ENCODE results near the gene ARFGAP1.
"Not testable (repeated sequence)": the region's sequence is repeated elsewhere in the genome, so short reads cannot be mapped to it uniquely, and the experiment has no call there.

The ARFGAP1 gene

DNA sequence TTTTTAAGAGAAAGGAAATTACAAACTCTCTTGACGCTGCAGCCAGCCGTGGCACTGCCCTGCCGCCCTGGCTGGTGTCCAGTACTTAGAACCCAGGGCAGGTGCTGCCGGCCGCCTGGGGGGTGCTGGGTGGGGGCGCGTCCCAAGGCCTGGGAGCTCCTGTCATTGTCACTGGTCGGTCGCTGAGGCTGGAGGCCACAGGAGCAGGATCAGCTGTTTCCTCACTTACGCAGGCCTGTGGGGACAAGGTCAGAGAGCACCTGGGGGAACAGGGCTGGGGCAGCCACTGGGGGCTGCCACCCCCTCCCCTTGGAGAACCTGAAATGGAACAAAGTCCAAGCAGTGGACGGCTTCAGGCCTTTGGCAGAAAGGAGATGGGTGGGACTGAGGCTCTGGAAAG, 31.3 kb upstream of the ARFGAP1 start:
- no peak for DNase-seq

DNA sequence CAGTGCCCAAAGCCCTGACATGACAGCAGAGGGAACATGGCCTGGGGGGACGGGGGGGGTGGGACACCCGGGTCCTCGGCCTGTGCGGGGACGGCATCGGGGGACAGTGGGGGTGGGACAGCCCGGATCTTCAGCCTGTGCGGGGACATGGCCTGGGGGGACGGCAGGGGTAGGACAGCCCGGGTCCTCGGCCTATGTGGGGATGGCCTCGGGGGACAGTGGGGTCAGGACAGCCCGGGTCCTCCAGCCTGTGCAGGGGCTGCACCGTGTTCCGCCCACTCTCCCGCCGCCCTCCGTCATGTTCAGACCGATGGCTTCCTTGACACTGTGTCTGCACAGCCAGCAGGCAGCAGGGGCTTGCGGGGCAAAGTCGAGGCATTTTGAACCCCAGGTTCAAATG, 29.9 kb upstream of the ARFGAP1 start:
- DNase-seq, result no peak

GRCh38 chr20:63243604-63244247, 28.9 kb upstream of the ARFGAP1 start:
- no peak for DNase-seq

GRCh38 chr20:63244468-63244867, 28.1 kb upstream of the ARFGAP1 start:
- DNase-seq, result no peak

DNA sequence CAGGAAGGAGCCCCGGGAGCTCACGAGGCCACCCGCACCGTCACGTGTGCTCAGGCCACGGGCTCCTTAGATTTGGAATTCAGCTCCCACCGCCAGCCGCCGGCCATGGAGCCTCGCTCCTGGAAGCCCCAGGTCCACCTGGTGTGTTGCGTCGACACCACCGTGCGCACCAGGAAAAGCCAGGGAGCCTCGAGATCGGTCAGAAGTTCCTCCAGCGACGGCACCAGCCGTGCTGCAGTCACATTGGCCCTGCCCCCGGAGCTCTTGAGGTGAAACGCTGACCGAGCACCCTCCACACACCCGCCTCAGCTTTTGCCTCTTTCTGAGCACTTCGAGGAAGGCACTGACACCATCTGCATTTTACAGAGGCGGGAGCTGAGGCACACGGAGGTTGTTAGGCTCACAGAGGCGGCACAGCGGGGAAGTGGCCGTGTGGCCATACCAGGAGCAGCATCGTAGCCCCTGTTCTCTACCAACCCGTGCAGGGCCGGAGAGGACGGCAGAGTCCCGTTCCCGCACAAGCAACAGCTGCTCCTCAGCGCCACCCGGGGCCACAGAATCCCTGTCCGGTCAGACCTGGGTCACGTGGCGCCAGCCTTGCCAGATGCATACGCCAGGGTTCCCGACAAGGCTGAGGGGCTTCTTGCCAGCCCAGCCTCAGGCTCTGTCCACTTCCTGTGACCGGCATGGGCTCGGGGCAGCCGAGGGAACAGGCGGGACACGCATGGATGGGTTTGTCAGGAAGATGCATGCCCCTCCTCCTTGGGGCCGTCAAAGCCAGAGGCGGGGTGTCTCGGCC, 25.9 kb upstream of the ARFGAP1 start:
- DNase-seq, result no peak

- DNase-seq, result no peak
These were observed 24.9 kb upstream of the ARFGAP1 start for GRCh38 chr20:63247671-63248228.

DNA sequence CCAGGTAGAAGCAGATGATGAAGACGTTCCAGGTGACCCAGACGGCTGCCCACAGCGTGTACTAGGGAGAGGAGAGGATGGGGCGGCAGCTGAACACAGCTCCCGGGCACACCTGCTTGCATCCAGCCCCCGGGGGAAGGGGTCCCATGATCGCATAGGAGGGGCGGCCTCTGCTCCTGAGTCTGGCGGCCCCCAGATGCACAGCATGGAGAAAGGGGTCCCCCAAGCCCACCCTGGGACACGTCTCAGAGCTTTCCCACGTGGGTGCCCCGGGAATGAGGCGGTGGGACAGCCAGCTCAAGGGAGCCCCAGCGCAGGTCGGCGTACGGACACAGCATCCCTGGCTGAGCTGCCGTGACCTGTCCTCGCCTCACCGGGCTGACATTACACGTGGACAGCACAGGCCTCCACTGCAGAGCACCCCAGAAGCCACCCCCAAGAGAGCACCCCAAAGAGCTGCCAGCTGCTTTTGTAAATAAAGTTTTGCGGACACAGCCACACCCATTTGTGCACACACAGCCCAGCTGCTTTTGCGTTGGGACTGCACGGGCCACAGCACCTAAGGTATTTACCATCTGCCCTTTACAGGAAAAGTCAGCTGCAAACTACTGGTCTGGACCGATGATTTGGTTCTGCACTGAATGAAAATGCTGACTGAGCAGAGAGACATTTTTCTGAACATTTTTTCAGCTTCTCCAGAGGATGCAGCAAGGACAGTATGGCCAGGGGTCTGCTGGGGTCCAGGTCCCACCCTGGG, 23.6 kb upstream of the ARFGAP1 start:
- DNase-seq, result no peak

DNA sequence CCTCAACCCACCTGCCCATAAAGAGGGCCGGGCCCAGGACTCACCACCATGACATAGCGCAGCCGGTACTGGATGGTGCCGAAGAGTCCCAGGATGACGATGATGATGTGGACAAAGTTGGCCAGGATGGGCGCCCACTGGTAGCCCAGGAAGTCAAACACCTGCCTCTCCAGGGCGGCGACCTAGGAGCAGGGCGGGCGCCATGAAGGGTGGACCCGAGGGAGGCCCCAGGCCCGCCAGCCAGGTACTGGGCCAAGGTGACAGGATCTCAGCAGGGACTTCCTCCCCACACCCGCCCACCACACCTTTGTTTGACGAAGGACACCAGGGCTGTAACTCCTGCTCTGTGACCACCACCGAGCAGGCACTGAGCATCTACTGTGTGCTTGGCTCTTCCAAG, 22.7 kb upstream of the ARFGAP1 start:
- DNase-seq, result no peak

DNA sequence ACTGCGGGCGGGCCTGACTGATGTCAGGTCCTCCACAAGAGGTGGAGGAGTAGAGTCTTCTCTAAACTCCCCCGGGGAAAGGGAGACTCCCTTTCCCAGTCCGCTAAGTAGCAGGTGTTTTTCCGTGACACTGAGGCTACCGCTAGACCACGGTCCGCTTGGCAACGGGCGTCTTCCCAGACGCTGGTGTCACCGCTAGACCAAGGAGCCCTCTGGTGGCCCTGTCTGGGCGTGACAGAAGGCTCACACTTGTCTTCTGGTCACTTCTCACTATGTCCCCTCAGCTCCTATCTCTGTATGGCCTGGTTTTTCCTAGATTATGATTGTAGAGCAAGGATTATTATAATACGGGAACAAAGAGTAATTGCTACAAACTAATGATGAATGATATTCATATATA, 21.3 kb upstream of the ARFGAP1 start:
- not testable (repeated sequence) for DNase-seq

DNA sequence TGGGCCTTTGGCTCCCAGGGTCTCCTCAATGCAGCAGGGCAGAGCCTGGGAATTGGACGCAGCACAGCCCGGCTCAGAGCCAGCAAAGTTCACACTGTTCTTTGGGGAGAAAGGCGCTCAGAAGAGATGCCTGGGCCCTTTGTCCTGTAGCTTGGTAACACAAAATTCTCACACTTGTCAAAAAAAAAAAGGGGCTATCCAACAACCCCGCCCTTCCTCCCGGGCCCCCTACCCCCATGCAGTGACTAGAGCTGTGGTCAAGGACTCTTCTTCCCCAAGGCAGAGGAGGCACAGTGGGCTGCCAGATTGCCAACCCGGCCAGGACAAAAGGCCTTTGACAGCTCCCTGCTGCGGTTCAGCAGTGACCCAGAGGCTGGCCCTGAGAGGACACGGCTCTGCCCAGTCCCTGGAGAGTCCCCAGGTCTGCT, 20.3 kb upstream of the ARFGAP1 start:
- DNase-seq, result no peak

DNA sequence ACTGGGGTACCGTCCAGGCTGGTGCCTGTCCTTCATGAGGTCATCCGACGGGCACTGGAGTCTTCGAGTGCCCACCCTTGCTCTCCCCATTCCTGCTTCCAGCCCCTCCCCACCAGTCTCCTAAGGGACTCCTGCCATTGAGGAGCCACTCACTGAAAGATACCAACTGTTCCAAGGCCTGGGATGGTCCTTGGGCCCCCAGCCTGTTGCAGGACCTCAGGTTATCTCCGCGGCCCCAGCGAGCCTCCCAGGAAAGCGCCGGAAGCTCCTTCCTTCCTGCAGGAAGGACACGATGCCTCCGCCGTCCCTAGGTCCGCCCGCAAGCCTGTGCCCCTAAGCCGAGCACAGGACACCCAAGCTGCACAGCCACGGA, 19.6 kb upstream of the ARFGAP1 start:
- DNase-seq, result no peak

DNA sequence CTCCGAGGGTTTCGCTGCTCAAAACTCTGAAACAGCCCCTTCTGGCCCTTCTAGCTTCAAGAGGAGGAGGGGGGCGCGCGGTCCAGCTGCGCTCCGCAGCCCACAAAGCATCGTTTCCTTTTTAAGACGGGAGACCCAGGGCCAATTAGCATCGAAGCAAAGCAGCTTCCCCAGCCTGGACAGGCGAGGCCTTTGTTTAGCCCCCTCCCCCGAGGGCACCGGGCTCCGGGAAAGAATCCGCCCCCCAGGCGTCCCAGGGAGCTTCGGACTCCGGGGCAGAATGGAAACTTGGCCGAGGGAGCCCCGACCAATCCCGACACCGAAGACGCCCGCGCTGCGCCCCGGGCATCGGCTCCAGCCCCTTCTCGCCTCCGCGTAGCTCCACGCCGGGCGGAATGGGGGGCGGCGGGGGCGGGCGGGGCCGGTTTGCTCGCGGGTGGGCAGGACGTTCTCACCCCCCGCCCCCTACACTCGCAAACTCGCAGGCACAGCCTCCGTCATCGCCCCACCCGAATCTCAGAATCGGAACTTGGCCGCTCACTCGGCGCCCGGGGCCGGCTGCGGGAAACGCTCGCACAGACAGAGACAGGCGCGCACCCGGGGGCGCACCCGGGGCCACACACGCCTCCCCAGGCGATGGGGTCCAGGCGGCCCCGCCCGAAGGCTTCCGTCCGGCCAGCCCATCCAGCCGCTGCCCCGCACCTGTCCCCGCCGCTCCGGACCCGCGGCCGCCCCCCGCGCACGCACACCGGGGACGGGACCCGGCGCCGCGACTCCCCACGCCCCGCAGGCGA, 19.0 kb upstream of the ARFGAP1 start:
- DNase-seq, result no peak

- DNase-seq, result no peak
These were observed 18.4 kb upstream of the ARFGAP1 start, which contains the start of gene NKAIN4 for GRCh38 chr20:63254232-63254605. Gene NKAIN4 (minus strand): TSS chr20:63254463. CDS start chr20:63254450, 13 bp downstream.

DNA sequence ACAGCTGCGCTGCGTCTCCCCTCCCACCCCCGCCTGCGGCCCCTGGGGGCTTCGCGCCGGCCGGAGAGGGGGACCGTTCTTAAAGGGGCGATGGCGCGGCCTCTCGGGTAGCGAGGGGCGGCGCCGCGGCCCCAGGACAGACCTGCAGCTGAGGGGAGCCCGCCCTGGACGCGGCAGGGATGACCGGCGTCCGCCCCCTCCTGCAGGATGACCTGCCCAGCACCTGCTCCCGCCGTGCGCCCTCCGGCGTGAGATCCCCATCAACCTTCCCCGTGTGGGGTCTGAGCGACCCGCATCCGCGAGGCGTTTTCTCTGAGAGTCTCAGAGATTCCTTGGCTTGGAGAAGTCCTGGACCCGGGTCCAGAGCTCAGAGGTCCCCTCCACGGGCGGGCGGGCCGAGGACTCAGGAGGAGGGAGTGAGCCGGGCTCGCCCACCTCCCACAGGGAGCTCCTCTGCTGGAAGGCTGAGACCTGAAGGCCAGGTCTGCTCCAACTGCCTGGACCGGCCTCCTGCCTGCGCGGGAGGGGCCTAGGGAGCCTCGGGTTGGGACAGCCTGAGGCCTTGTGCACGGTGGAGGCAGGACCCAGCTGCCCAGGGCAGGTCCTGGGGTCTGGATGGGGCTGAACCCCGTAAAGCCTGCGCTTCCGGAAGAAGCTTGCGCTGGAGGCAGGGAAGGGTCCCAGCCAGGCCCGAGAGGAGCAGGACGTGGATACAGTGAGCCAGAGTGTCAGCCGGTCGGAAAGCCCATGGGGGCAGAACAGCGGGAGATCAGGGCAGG, 17.8 kb upstream of the ARFGAP1 start:
- no peak for DNase-seq

DNA sequence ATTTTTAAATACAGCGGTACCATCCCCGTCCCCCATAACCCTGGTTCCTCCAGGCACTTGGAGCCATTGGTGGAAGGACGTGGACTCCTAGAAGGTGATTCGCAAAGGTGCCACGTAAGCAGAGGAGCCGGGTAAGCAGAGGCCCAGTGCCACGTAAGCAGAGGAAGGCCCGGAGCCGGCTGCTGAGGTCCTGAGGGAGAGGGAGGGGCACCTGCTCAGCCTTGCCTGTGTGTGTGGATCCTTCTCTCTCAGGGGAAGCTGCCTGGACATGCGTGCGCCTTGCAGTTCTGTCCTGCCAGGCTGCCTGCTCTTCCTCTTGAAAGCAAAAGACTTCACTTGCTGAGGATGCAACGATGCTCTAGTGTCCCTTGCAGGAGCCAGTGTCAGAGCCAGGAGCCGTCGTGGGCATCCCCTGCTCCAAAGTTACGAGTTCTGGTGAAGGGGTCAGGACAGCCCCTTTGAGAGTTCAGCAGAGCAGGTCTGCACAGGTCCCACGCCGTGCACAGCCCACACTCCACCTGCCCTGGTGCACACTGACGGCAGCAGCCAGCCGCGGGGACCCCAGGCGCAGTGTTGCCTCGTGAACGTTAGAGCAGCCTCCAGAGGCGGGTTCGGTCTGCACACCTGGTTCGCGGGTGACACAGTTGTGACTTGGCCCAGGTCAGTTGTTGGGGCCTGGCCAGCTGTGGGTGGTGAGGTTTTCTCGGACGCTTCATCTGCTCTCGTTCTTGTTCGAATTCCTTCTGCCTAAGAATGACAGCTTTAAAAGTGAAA, 16.5 kb upstream of the ARFGAP1 start:
- DNase-seq, result no peak

GRCh38 chr20:63256954-63257353, 15.7 kb upstream of the ARFGAP1 start:
- no peak for DNase-seq

- DNase-seq, result no peak
These were observed 15.0 kb upstream of the ARFGAP1 start for GRCh38 chr20:63257629-63258028.

DNA sequence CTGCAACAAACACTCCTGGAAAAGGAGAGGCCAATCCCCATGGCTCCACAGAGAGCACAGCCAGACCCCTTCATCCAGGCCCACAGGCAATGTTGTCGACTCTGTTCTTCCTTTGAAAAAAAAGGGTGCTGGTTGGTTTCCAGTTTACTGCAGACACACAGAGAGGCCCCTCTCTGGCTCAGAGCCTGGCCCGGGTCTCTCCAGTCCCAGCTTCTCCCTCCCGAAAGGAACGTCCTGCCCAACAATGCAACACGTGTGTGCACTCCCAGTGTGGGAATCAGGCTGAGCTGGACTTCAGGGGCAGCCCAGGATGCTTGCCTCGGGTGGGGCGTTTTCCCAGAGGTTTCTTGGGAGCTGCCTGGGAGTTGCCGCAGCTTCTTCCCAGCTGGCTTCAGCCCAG, 13.8 kb upstream of the ARFGAP1 start:
- DNase-seq, result no peak

DNA sequence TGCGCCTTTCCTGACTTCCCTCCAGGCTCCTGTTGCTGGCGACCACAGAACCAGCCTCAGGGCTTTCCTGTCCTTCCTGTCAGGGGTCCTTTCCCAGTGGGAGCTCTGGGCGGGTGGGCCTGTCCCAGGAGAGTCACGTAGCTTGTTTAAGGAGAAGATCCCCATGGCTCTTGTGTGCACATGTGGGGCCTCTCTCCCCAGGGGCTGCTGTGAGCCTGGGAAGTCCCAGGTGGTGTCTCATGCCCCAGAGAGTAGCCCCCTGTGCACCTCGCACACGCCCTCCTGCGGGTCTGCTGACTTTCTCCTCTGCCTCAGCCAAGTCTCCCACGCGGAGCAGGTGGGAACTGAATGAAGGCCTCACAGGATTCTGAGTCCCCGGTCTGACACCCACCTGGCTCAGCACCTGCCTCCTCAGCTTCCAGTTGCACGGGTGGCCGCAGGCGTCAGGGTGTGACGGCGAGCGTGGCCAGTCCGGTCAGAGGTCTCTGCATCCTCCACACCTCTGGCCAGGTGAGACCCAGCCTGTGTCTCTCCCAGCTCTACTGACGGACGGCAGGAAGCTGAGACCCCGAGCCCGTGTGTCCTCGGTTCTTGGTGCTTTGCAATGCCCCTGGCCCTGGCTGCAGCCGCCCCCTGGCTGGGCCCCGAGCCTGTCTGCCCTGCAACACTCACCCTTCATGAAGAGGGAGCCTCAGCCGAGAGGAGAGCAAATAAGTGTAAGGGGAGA, 12.7 kb upstream of the ARFGAP1 start:
- DNase-seq, result no peak

DNA sequence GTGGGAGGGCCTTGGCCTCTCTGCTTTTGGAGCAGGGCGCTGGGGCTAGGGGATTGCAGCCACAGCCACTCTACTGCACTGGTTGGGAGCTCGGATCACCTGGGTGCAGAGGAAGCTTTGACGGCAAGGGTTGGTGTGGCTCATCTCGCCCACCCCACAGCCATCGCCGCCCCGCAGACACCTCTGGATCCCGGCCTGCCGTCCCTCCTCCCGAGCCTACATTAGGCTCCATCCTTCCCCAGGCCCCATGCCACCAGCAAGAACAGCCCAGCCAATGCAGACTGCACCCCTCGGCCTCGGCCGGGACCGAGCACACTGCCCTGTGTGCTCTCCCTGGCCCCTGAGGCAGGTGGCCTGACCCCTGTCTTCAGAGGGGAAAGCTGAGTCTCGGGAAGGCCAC, 12.1 kb upstream of the ARFGAP1 start:
- DNase-seq, result no peak
